SK-N-SH (cell line): ENCODE measurements around the gene NALCN. TPM values are rescaled to one million over a fixed set of nuclear protein-coding genes. Genes with fewer than 3 reads are reported as not detected.

Source experiments
- CTCF ChIA-PET: fragments of 300-600, 350-600 bp; formaldehyde crosslinking; extraction: SDS; loops from one replicate; lab custom pipeline; 2021; lab: Yijun Ruan, JAX
- POLR2A ChIA-PET: fragments of 350-600 bp; sonication (Branson Sonifier 250); formaldehyde crosslinking; extraction: SDS; loops from one replicate; lab custom pipeline; 2020; ENCODE audit warnings: antibody characterized with exemption, inconsistent platforms; lab: Yijun Ruan, JAX
- DNase-seq: peaks from one replicate; pipeline ENCODE4 v3.0.0; 2012
- H2AFZ ChIP-seq: fragments of 200-600 bp; sonication (generic); 2 replicates; pipeline ENCODE4 v1.8.1; 2016; ENCODE audit warnings: antibody characterized with exemption, mild to moderate bottlenecking, low read depth
- H3F3A ChIP-seq: fragments of 200-600 bp; sonication (generic); replicated peaks from 2 replicates; pipeline ENCODE3; 2016; ENCODE audit warnings: antibody characterized with exemption, mild to moderate bottlenecking; ENCODE audit not compliant: insufficient read depth
- H3K27ac ChIP-seq, 2 experiments: fragments of 200-500 bp in 1 of 2; fragments of 200-600 bp in 1 of 2; sonication (Bioruptor generic) in 1 of 2; sonication (generic), shearing (Covaris generic) in 1 of 2; 2 replicates each; pipeline versions ENCODE4 v1.5.1 to v1.6.1; 2014 to 2016; ENCODE audit warnings: low read depth in 2 of 2, inconsistent platforms in 1 of 2, low read length in 1 of 2, mild to moderate bottlenecking in 1 of 2, mixed read lengths in 1 of 2
- H3K27me3 ChIP-seq: fragments of 200-600 bp; sonication (generic), shearing (Covaris generic); 2 replicates; pipeline ENCODE4 v1.6.1; 2016; ENCODE audit warnings: mixed run types; ENCODE audit not compliant: insufficient read depth
- H3K36me3 ChIP-seq, 2 experiments: fragments of 200-500 bp in 1 of 2; fragments of 200-600 bp in 1 of 2; sonication (Bioruptor generic) in 1 of 2; sonication (generic) in 1 of 2; replicated peaks in 1 of 2; 2 replicates each; pipeline versions ENCODE3 to v1.5.1; 2014 to 2016; ENCODE audit warnings: low read length in 1 of 2, mild to moderate bottlenecking in 1 of 2; ENCODE audit not compliant: insufficient read depth in 2 of 2, control insufficient read depth in 1 of 2
- H3K4me1 ChIP-seq, 2 experiments: fragments of 200-500 bp in 1 of 2; fragments of 200-600 bp in 1 of 2; sonication (Bioruptor generic) in 1 of 2; sonication (generic), shearing (Covaris generic) in 1 of 2; 2 replicates each; pipeline versions ENCODE4 v1.5.1 to v1.6.1; 2014 to 2016; ENCODE audit warnings: low read depth in 1 of 2, low read length in 1 of 2, mixed run types in 1 of 2; ENCODE audit not compliant: insufficient read depth in 2 of 2, control insufficient read depth in 1 of 2
- H3K4me2 ChIP-seq: fragments of 200-600 bp; sonication (generic), shearing (Covaris generic); 2 replicates; pipeline ENCODE4 v1.6.1; 2017; ENCODE audit warnings: mixed run types
- H3K4me3 ChIP-seq, 2 experiments: fragments of 200-500 bp in 1 of 2; fragments of 200-600 bp in 1 of 2; sonication (Bioruptor generic) in 1 of 2; sonication (generic), shearing (Covaris generic) in 1 of 2; 2 replicates each; pipeline versions ENCODE4 v1.5.1 to v1.8.1; 2014 to 2016; ENCODE audit warnings: low read depth in 2 of 2, inconsistent platforms in 1 of 2, low read length in 1 of 2, mild to moderate bottlenecking in 1 of 2, mixed read lengths in 1 of 2, moderate library complexity in 1 of 2
- H3K79me2 ChIP-seq: fragments of 200-600 bp; sonication (generic); 2 replicates; pipeline ENCODE4 v1.8.1; 2017; ENCODE audit warnings: mild to moderate bottlenecking; ENCODE audit not compliant: insufficient read depth
- H3K9ac ChIP-seq: fragments of 200-600 bp; sonication (generic); 2 replicates; pipeline ENCODE4 v1.6.1; 2017; ENCODE audit warnings: mixed run types
- H3K9me2 ChIP-seq: fragments of 200-600 bp; sonication (generic); 2 replicates; pipeline ENCODE4 v1.6.1; 2017; ENCODE audit warnings: mixed run types
- H3K9me3 ChIP-seq: fragments of 200-600 bp; sonication (generic); 2 replicates; pipeline ENCODE4 v1.6.1; 2017; ENCODE audit warnings: mixed run types, mild to moderate bottlenecking, moderate library complexity
- H4K20me1 ChIP-seq: fragments of 200-600 bp; sonication (generic); 2 replicates; pipeline ENCODE4 v1.6.1; 2017; ENCODE audit warnings: mild to moderate bottlenecking, mixed run types; ENCODE audit not compliant: insufficient read depth
- CTCF ChIP-seq: fragments of 200-600 bp; sonication (generic); IDR thresholded peaks from 2 replicates; pipeline ENCODE4 v1.6.1; 2017; ENCODE audit warnings: antibody characterized with exemption, mild to moderate bottlenecking, moderate library complexity
- ELF1 ChIP-seq: IDR thresholded peaks from 2 replicates; pipeline ENCODE4 v1.4.0; 2012
- FOSL2 ChIP-seq: IDR thresholded peaks from 2 replicates; pipeline ENCODE4 v1.4.0; 2012; ENCODE audit warnings: low read depth, mild to moderate bottlenecking, moderate library complexity, borderline replicate concordance
- GABPA ChIP-seq: IDR thresholded peaks from 2 replicates; pipeline ENCODE4 v1.4.0; 2012; ENCODE audit warnings: low read depth, mild to moderate bottlenecking
- MXI1 ChIP-seq: IDR thresholded peaks from 2 replicates; pipeline ENCODE4 v1.6.1; 2012; ENCODE audit warnings: mild to moderate bottlenecking, low read depth, low read length, improper control_type of control experiment
- POLR2AphosphoS5 ChIP-seq: IDR thresholded peaks from 2 replicates; pipeline ENCODE4 v1.6.1; 2012; ENCODE audit warnings: low read depth, low read length
- REST ChIP-seq: IDR thresholded peaks from 2 replicates; pipeline ENCODE4 v1.6.1; 2012; ENCODE audit warnings: mild to moderate bottlenecking, low read depth, low read length, moderate library complexity
- TCF12 ChIP-seq: IDR thresholded peaks from 2 replicates; pipeline ENCODE4 v1.4.0; 2012
- YY1 ChIP-seq: IDR thresholded peaks from 2 replicates; pipeline ENCODE4 v1.4.0; 2012; ENCODE audit warnings: low read depth, mild to moderate bottlenecking
- WGBS: methylation state at CpG from one replicate; pipeline ENCODE4 v1.1.6; 2017; ENCODE audit warnings: low lambda C conversion rate; 5-methylcytosine and 5-hydroxymethylcytosine counted together
- polyA plus RNA-seq, 3 experiments: library from polyadenylated mRNA; depleted of rRNA; stranded (reverse); fragments of >200 nt; gene quantifications; 2 replicates each; pipeline ENCODE4 v1.2.3, GENCODE V29; 2012

NALCN gene
- polyA plus RNA-seq, 1 of the 3 experiments (the other 2 are of a cell fraction) = 3.0 TPM

- 0 out of 2 replicates have a peak overlapping the region, but pooled peaks have one; percentile 17 for H3K4me2 ChIP-seq
- CTCF ChIA-PET = no interaction called here
- 95% methylated on average over 2 of the region's 2 CpGs for WGBS
Observed at GRCh38 chr13:101382701-101383100, 33.6 kb downstream of the NALCN start.

More at GRCh38 chr13:101382701-101383100, 33.6 kb downstream of the NALCN start:
- Histone ChIP-seq H3K9me2 (no peaks in the 10 kb centered on the region), H3K79me2 (no peaks in the 10 kb centered on the region), H3K36me3 (no peaks in the 10 kb centered on the region), H3K27me3 (no peaks in the 10 kb centered on the region), H3K9me3 (no peaks in the 10 kb centered on the region), H4K20me1 (no peaks in the 10 kb centered on the region), H3K27ac (peak overlapping the region in 1 of 2 experiments; percentile 53; a peak in 2 of 4 replicates), H2AFZ (no peak overlapping the region), H3F3A (peaks cover 6% of the 10 kb centered on the region), H3K4me1 (peaks cover 0 to 35% of the 10 kb centered on the region in 2 experiments; a peak in 3 of 4 replicates), H3K4me3 (no peak overlapping the region), H3K9ac (no peak overlapping the region)
- TF ChIP-seq MXI1 (no peak), CTCF (no peak), ELF1 (no peak), POLR2AphosphoS5 (no peak), TCF12 (no peak), FOSL2 (no peak), GABPA (no peak), REST (no peak), YY1 (no peak)
- no peak for DNase-seq
- POLR2A ChIA-PET = no interaction called here
